Measurements from ENCODE around the gene SNIP1.

- TF ChIP-seq CTCF (IDR thresholded peaks at IDR 0.05) (no peak), POLR2A (IDR thresholded peaks at IDR 0.05) (no peak)
Observed at GRCh38 chr1:37575692-37576091, 21.6 kb upstream of the SNIP1 start.
